A673 (cell line): Measurements from ENCODE around the gene KRT4. TPM values are rescaled to one million over a fixed set of nuclear protein-coding genes. Genes with fewer than 3 reads are reported as not detected.
"Not testable (repeated sequence)": the region's sequence is repeated elsewhere in the genome, so short reads cannot be mapped to it uniquely, and the experiment has no call there.

Source experiments
- BruUV-seq: library from RNA; stranded (reverse); fragments of 400-500 nt; replicated peaks from 2 replicates; lab custom pipeline; 2021; lab: Mats Ljungman, UMichigan
- CTCF ChIA-PET: fragments of 300-600 bp; sonication (Branson Sonifier 250); formaldehyde crosslinking; loops from one replicate; lab custom pipeline; 2022; ENCODE audit warnings: antibody characterized with exemption; lab: Charles Lee
- POLR2A ChIA-PET: fragments of 300-600 bp; sonication (Branson Sonifier 250); formaldehyde crosslinking; loops from one replicate; lab custom pipeline; 2022; ENCODE audit warnings: antibody characterized with exemption; ENCODE audit not compliant: low non-redundant PET; lab: Charles Lee
- DNase-seq: peaks from one replicate; pipeline ENCODE4 v3.0.0-alpha.2; 2015; ENCODE audit warnings: low spot score
- H3K27ac ChIP-seq: fragments of 200-600 bp; sonication (generic); 2 replicates; pipeline ENCODE4 v1.5.1; 2016; ENCODE audit warnings: mixed run types, low read depth, mild to moderate bottlenecking, mixed read lengths, antibody characterized with exemption, low read length; ENCODE audit not compliant: poor library complexity, severe bottlenecking
- H3K27me3 ChIP-seq: fragments of 200-600 bp; sonication (generic); replicated peaks from 2 replicates; pipeline ENCODE4 v1.6.1; 2017; ENCODE audit warnings: mixed run types, low read depth, mild to moderate bottlenecking, mixed read lengths, antibody characterized with exemption, low read length; ENCODE audit not compliant: insufficient read depth, poor library complexity
- H3K36me3 ChIP-seq: fragments of 200-600 bp; sonication (generic); 2 replicates; pipeline ENCODE4 v1.6.1; 2016; ENCODE audit warnings: mixed run types, mild to moderate bottlenecking, mixed read lengths, antibody characterized with exemption, low read length; ENCODE audit not compliant: insufficient read depth, poor library complexity, severe bottlenecking
- H3K4me1 ChIP-seq: fragments of 200-600 bp; sonication (generic); 2 replicates; pipeline ENCODE4 v1.6.1; 2017; ENCODE audit warnings: mixed run types, mild to moderate bottlenecking, mixed read lengths, antibody characterized with exemption, low read length; ENCODE audit not compliant: insufficient read depth, poor library complexity, severe bottlenecking
- H3K4me3 ChIP-seq: fragments of 200-600 bp; sonication (generic); 2 replicates; pipeline ENCODE4 v1.5.1; 2016; ENCODE audit warnings: low read depth, mixed run types, mild to moderate bottlenecking, mixed read lengths, low read length; ENCODE audit not compliant: poor library complexity, severe bottlenecking
- H3K9me3 ChIP-seq: fragments of 200-600 bp; sonication (generic); 2 replicates; pipeline ENCODE4 v1.6.1; 2016; ENCODE audit warnings: mixed run types, low read depth, mild to moderate bottlenecking, mixed read lengths, antibody characterized with exemption, low read length; ENCODE audit not compliant: poor library complexity, severe bottlenecking
- CTCF ChIP-seq: fragments of 300-800, 200-600 bp; sonication (generic); conservative IDR thresholded peaks from 2 replicates; pipeline ENCODE4 v1.5.1; 2017; ENCODE audit warnings: low read depth, mild to moderate bottlenecking, antibody characterized with exemption, low read length, moderate library complexity, mixed read lengths
- EZH2 ChIP-seq: fragments of 200-600 bp; sonication (generic); IDR thresholded peaks from 2 replicates; pipeline ENCODE4 v1.6.1; 2017; ENCODE audit warnings: borderline replicate concordance, low read depth, mild to moderate bottlenecking, mixed read lengths, antibody characterized with exemption, low read length; ENCODE audit not compliant: poor library complexity, severe bottlenecking
- intact Hi-C: fragments of 100-400 bp; cut with micrococcal nuclease; formaldehyde crosslinking; loops from one replicate; pipeline ENCODE4 v1.10.0; 2022; ENCODE audit not compliant: unreplicated experiment
- total RNA-seq: library from RNA; stranded (reverse); gene quantifications from 2 replicates; pipeline ENCODE4 v1.2.3, GENCODE V29; 2021

The KRT4 gene
- total RNA-seq, 1 experiment from 2014 or later = not detected

GRCh38 chr12:52795694-52796428 lies 18.1 kb downstream of the KRT4 start, which contains the start of gene KRT3:
TSS of gene KRT3 (minus strand) at chr12:52796117. CDS start at chr12:52796042, 75 bp downstream.
- intact Hi-C loops = no loop called here
- Histone ChIP-seq H3K27ac (no peak within 1 kb of the TSS), H3K4me3 (no peak within 1 kb of the TSS), H3K4me1 (peaks cover 9% of the 10 kb centered on the region), H3K27me3 (no peaks in the 10 kb centered on the region), H3K36me3 (no peaks in the 10 kb centered on the region), H3K9me3 (no peaks in the 10 kb centered on the region)
- TF ChIP-seq CTCF (no peak), EZH2 (no peak)
- CTCF ChIA-PET = no interaction called here
- DNase-seq = no peak
- POLR2A ChIA-PET = no interaction called here
- BruUV-seq = no TSS peak

- H3K27ac ChIP-seq, CTCF ChIA-PET, H3K9me3 ChIP-seq, intact Hi-C loops, H3K4me1 ChIP-seq, POLR2A ChIA-PET, H3K4me3 ChIP-seq, H3K36me3 ChIP-seq, DNase-seq, BruUV-seq, H3K27me3 ChIP-seq: not testable (repeated sequence)
Measured at GRCh38 chr12:52795332-52795674, 18.6 kb downstream of the KRT4 start.

- POLR2A ChIA-PET = no interaction called here
- Histone ChIP-seq H3K27me3 (no peaks in the 10 kb centered on the region), H3K9me3 (no peaks in the 10 kb centered on the region), H3K36me3 (no peaks in the 10 kb centered on the region), H3K27ac (no peak overlapping the region), H3K4me3 (no peak overlapping the region), H3K4me1 (no peaks in the 10 kb centered on the region)
- no TSS peak for BruUV-seq
- no peak for DNase-seq
- intact Hi-C loops = no loop called here
- CTCF ChIA-PET = no interaction called here
- TF ChIP-seq EZH2 (no peak), CTCF (no peak)
Measured at GRCh38 chr12:52794479-52795331, 19.2 kb downstream of the KRT4 start.
